HCT116 (cell line): ENCODE measurements around the gene IL22RA1.

ENCODE experiments used
- CTCF ChIP-seq, 3 experiments: fragments of 200-600 bp in 1 of 3; sonication (generic) in 1 of 3; IDR thresholded peaks in 2 of 3; conservative IDR thresholded peaks in 1 of 3; 2 replicates each; pipeline ENCODE4 v1.5.1; 2012 to 2017; ENCODE audit warnings: low read depth in 2 of 3, low read length in 2 of 3, antibody characterized with exemption in 1 of 3, borderline replicate concordance in 1 of 3, control low read depth in 1 of 3, mild to moderate bottlenecking in 1 of 3, mixed read lengths in 1 of 3, mixed run types in 1 of 3, moderate library complexity in 1 of 3; ENCODE audit not compliant: insufficient read depth in 1 of 3
- EZH2 ChIP-seq: fragments of 200-600 bp; sonication (generic); IDR thresholded peaks from 2 replicates; pipeline ENCODE4 v1.6.1; 2017; ENCODE audit warnings: antibody characterized with exemption, mixed run types
- POLR2A ChIP-seq: IDR thresholded peaks from 2 replicates; pipeline ENCODE4 v1.7.0; 2011; ENCODE audit warnings: borderline replicate concordance; ENCODE audit not compliant: insufficient read depth, insufficient read length; ENCODE audit errors: extremely low read depth
- POLR2AphosphoS5 ChIP-seq: IDR thresholded peaks from 2 replicates; pipeline ENCODE4 v1.6.1; 2011; ENCODE audit warnings: mild to moderate bottlenecking, low read depth, low read length, moderate library complexity
- RAD21 ChIP-seq: IDR thresholded peaks from 2 replicates; pipeline ENCODE4 v1.6.1; 2012; ENCODE audit warnings: low read depth, mild to moderate bottlenecking

- TF ChIP-seq POLR2A (no peak), EZH2 (no peak), CTCF (IDR thresholded peaks at IDR 0.05 in 2 of 3, conservative IDR thresholded peaks at IDR 0.05 in 1 of 3; ENCODE audit: borderline replicate concordance in 1 of 3, insufficient read depth in 1 of 3, low read depth in 2 of 3, low read length in 2 of 3) (no peak), POLR2AphosphoS5 (no peak), RAD21 (no peak)
Observed at GRCh38 chr1:24069817-24070216, 73.1 kb downstream of the IL22RA1 start.
